HEK293 (cell line): ENCODE data around the gene AKAP8L.

Source experiments
- BCL11A ChIP-seq: fragments of 450-650 bp; formaldehyde crosslinking; IDR thresholded peaks from 2 replicates; pipeline ENCODE4 v1.5.1; 2016; ENCODE audit warnings: low read depth, missing biosample characterization, missing genetic modification characterization
- GLI2 ChIP-seq: fragments of 450-650 bp; formaldehyde crosslinking; IDR thresholded peaks from 2 replicates; pipeline ENCODE4; 2017; ENCODE audit warnings: missing biosample characterization, missing genetic modification characterization, low read depth, borderline replicate concordance
- HOXC10 ChIP-seq: sonication (generic); formaldehyde crosslinking; IDR thresholded peaks from 2 replicates; pipeline ENCODE4 v1.8.1; 2023; ENCODE audit warnings: mild to moderate bottlenecking, missing genetic modification reagents
- KLF1 ChIP-seq: fragments of 450-650 bp; formaldehyde crosslinking; IDR thresholded peaks from 2 replicates; pipeline ENCODE4 v1.5.1; 2016; ENCODE audit warnings: missing biosample characterization, missing genetic modification characterization
- KLF16 ChIP-seq: fragments of 450-650 bp; formaldehyde crosslinking; IDR thresholded peaks from 2 replicates; pipeline ENCODE4 v1.5.1; 2017; ENCODE audit warnings: missing biosample characterization, missing genetic modification characterization
- MYNN ChIP-seq: fragments of 450-650 bp; formaldehyde crosslinking; IDR thresholded peaks from 2 replicates; pipeline ENCODE4 v1.5.1; 2016; ENCODE audit warnings: missing biosample characterization, missing genetic modification characterization, borderline replicate concordance
- PRDM10 ChIP-seq: fragments of 450-650 bp; formaldehyde crosslinking; IDR thresholded peaks from 2 replicates; pipeline ENCODE4 v1.5.1; 2016; ENCODE audit warnings: missing biosample characterization, missing genetic modification characterization
- REPIN1 ChIP-seq: fragments of 450-650 bp; formaldehyde crosslinking; IDR thresholded peaks from 2 replicates; pipeline ENCODE4 v1.5.1; 2017; ENCODE audit warnings: missing biosample characterization, missing genetic modification characterization, low read depth
- TSHZ1 ChIP-seq: fragments of 450-650 bp; formaldehyde crosslinking; IDR thresholded peaks from 2 replicates; pipeline ENCODE4 v1.5.1; 2016; ENCODE audit warnings: missing biosample characterization, missing genetic modification characterization, borderline replicate concordance
- ZBTB17 ChIP-seq: fragments of 450-650 bp; formaldehyde crosslinking; IDR thresholded peaks from 2 replicates; pipeline ENCODE4 v1.5.1; 2016; ENCODE audit warnings: missing biosample characterization, missing genetic modification characterization
- ZFP69B ChIP-seq: fragments of 450-650 bp; formaldehyde crosslinking; IDR thresholded peaks from 2 replicates; pipeline ENCODE4 v1.5.1; 2016; ENCODE audit warnings: missing biosample characterization, missing genetic modification characterization
- ZNF140 ChIP-seq: fragments of 450-650 bp; formaldehyde crosslinking; IDR thresholded peaks from 2 replicates; pipeline ENCODE4 v1.5.1; 2016; ENCODE audit warnings: missing biosample characterization, missing genetic modification characterization
- ZNF19 ChIP-seq: fragments of 450-650 bp; formaldehyde crosslinking; IDR thresholded peaks from 2 replicates; pipeline ENCODE4; 2016; ENCODE audit warnings: missing biosample characterization, missing genetic modification characterization, low read depth
- ZNF221 ChIP-seq: fragments of 450-650 bp; formaldehyde crosslinking; IDR thresholded peaks from 2 replicates; pipeline ENCODE4 v1.5.1; 2017; ENCODE audit warnings: missing biosample characterization, missing genetic modification characterization, borderline replicate concordance
- ZNF223 ChIP-seq: fragments of 450-650 bp; formaldehyde crosslinking; IDR thresholded peaks from 2 replicates; pipeline ENCODE4 v1.5.1; 2016; ENCODE audit warnings: missing biosample characterization, missing genetic modification characterization
- ZNF37A ChIP-seq: fragments of 450-650 bp; IDR thresholded peaks from 2 replicates; pipeline ENCODE4 v1.5.1; 2018; ENCODE audit warnings: missing biosample characterization, missing genetic modification characterization
- ZNF426 ChIP-seq: fragments of 450-650 bp; formaldehyde crosslinking; IDR thresholded peaks from 2 replicates; pipeline ENCODE4 v1.5.1; 2017; ENCODE audit warnings: missing biosample characterization, missing genetic modification characterization, mild to moderate bottlenecking, inconsistent platforms, moderate library complexity
- ZNF692 ChIP-seq: fragments of 450-650 bp; formaldehyde crosslinking; IDR thresholded peaks from 2 replicates; pipeline ENCODE4 v1.5.1; 2016; ENCODE audit warnings: missing biosample characterization, missing genetic modification characterization
- ZSCAN16 ChIP-seq: fragments of 450-650 bp; formaldehyde crosslinking; IDR thresholded peaks from 2 replicates; pipeline ENCODE4 v1.5.1; 2016; ENCODE audit warnings: missing biosample characterization, missing genetic modification characterization
- TF ChIP-seq, protein P1 (sequence below): fragments of 450-650 bp; formaldehyde crosslinking; IDR thresholded peaks from 2 replicates; pipeline ENCODE4 v1.5.1; 2017; ENCODE audit warnings: missing biosample characterization, missing genetic modification characterization
- TF ChIP-seq, protein P2 (sequence below): fragments of 450-650 bp; formaldehyde crosslinking; IDR thresholded peaks from 2 replicates; pipeline ENCODE4 v1.5.1; 2016; ENCODE audit warnings: missing biosample characterization, missing genetic modification characterization
- TF ChIP-seq, protein P3 (sequence below): fragments of 450-650 bp; formaldehyde crosslinking; IDR thresholded peaks from 2 replicates; pipeline ENCODE4 v1.5.1; 2016; ENCODE audit warnings: missing biosample characterization, missing genetic modification characterization
- TF ChIP-seq, protein P4 (sequence below): fragments of 450-650 bp; formaldehyde crosslinking; IDR thresholded peaks from 2 replicates; pipeline ENCODE4 v1.5.1; 2016; ENCODE audit warnings: missing biosample characterization, missing genetic modification characterization

AKAP8L gene

GRCh38 chr19:15452111-15453047, 33.6 kb upstream of the AKAP8L start (continued):
- TF ChIP-seq PRDM10 (peak; percentile 59), ZNF140 (tag by site-specific recombination) (no peak), MYNN (tag by site-specific recombination) (no peak), HOXC10 (no peak), ZNF19 (tag by site-specific recombination) (no peak), ZNF692 (peak; percentile 90), ZFP69B (peak; percentile 93), ZNF426 (tag by site-specific recombination) (no peak), GLI2 (tag by site-specific recombination) (no peak), ZNF221 (tag by site-specific recombination) (no peak), ZNF37A (tag by site-specific recombination) (no peak), ZSCAN16 (tag by site-specific recombination) (no peak), BCL11A (no peak), TSHZ1 (tag by site-specific recombination) (peak; percentile 56; the same call in 1 of the 2 replicates), ZBTB17 (no peak), REPIN1 (tag by site-specific recombination) (no peak), KLF1 (tag by site-specific recombination) (peak; percentile 52), ZNF223 (tag by site-specific recombination) (no peak), KLF16 (tag by site-specific recombination) (no peak)
- TF ChIP-seq, protein P1, sequence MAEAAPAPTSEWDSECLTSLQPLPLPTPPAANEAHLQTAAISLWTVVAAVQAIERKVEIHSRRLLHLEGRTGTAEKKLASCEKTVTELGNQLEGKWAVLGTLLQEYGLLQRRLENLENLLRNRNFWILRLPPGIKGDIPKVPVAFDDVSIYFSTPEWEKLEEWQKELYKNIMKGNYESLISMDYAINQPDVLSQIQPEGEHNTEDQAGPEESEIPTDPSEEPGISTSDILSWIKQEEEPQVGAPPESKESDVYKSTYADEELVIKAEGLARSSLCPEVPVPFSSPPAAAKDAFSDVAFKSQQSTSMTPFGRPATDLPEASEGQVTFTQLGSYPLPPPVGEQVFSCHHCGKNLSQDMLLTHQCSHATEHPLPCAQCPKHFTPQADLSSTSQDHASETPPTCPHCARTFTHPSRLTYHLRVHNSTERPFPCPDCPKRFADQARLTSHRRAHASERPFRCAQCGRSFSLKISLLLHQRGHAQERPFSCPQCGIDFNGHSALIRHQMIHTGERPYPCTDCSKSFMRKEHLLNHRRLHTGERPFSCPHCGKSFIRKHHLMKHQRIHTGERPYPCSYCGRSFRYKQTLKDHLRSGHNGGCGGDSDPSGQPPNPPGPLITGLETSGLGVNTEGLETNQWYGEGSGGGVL (tag by site-specific recombination), result no peak
- TF ChIP-seq, protein P2, sequence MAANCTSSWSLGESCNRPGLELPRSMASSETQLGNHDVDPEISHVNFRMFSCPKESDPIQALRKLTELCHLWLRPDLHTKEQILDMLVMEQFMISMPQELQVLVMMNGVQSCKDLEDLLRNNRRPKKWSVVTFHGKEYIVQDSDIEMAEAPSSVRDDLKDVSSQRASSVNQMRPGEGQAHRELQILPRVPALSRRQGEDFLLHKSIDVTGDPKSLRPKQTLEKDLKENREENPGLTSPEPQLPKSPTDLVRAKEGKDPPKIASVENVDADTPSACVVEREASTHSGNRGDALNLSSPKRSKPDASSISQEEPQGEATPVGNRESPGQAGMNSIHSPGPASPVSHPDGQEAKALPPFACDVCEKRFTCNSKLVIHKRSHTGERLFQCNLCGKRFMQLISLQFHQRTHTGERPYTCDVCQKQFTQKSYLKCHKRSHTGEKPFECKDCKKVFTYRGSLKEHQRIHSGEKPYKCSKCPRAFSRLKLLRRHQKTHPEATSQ (tag by site-specific recombination), result no peak
- TF ChIP-seq, protein P3, sequence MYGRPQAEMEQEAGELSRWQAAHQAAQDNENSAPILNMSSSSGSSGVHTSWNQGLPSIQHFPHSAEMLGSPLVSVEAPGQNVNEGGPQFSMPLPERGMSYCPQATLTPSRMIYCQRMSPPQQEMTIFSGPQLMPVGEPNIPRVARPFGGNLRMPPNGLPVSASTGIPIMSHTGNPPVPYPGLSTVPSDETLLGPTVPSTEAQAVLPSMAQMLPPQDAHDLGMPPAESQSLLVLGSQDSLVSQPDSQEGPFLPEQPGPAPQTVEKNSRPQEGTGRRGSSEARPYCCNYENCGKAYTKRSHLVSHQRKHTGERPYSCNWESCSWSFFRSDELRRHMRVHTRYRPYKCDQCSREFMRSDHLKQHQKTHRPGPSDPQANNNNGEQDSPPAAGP (tag by site-specific recombination), result no peak; the same call in none of the 2 replicates
- TF ChIP-seq, protein P4, sequence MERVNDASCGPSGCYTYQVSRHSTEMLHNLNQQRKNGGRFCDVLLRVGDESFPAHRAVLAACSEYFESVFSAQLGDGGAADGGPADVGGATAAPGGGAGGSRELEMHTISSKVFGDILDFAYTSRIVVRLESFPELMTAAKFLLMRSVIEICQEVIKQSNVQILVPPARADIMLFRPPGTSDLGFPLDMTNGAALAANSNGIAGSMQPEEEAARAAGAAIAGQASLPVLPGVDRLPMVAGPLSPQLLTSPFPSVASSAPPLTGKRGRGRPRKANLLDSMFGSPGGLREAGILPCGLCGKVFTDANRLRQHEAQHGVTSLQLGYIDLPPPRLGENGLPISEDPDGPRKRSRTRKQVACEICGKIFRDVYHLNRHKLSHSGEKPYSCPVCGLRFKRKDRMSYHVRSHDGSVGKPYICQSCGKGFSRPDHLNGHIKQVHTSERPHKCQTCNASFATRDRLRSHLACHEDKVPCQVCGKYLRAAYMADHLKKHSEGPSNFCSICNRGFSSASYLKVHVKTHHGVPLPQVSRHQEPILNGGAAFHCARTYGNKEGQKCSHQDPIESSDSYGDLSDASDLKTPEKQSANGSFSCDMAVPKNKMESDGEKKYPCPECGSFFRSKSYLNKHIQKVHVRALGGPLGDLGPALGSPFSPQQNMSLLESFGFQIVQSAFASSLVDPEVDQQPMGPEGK (tag by site-specific recombination), result peak; percentile 22; the same call in 1 of the 2 replicates
